Keratinocyte (primary cell): ENCODE results near the gene COL20A1. TPM values are rescaled to one million over a fixed set of nuclear protein-coding genes. Genes with fewer than 3 reads are reported as not detected.

ENCODE experiments used
- DNase-seq: peaks from one replicate; pipeline ENCODE4 v3.0.0-alpha.2; 2011; ENCODE audit warnings: low read depth, missing footprints, low spot score
- FAIRE-seq: peaks from 2 replicates; lab custom pipeline; 2011; peaks lifted over from hg19 to GRCh38; lab: Jason Lieb, UNC
- H2AFZ ChIP-seq: 2 replicates; pipeline ENCODE4 v1.6.0; 2012; ENCODE audit warnings: low read length, control low read depth, inconsistent platforms; ENCODE audit not compliant: control insufficient read depth
- H3K27ac ChIP-seq: 2 replicates; pipeline ENCODE4 v1.5.1; 2011; ENCODE audit warnings: low read length; ENCODE audit not compliant: control insufficient read depth, insufficient read depth
- H3K27me3 ChIP-seq: 3 replicates; pipeline ENCODE4 v1.6.0; 2011; ENCODE audit warnings: low read length; ENCODE audit not compliant: control insufficient read depth, insufficient read depth; ENCODE audit errors: extremely low read depth
- H3K36me3 ChIP-seq, 2 experiments: 2 replicates in 1 of 2; 3 replicates in 1 of 2; pipeline ENCODE4 v1.5.1; 2011; ENCODE audit warnings: low read length in 2 of 2, mild to moderate bottlenecking in 1 of 2; ENCODE audit not compliant: control insufficient read depth in 2 of 2, insufficient read depth in 2 of 2; ENCODE audit errors: extremely low read depth in 1 of 2
- H3K4me1 ChIP-seq: 3 replicates; pipeline ENCODE4 v1.5.1; 2011; ENCODE audit warnings: low read length; ENCODE audit not compliant: control insufficient read depth, insufficient read depth; ENCODE audit errors: extremely low read depth
- H3K4me2 ChIP-seq: 3 replicates; pipeline ENCODE4 v1.6.0; 2011; ENCODE audit warnings: low read depth, low read length; ENCODE audit not compliant: control insufficient read depth, insufficient read depth; ENCODE audit errors: extremely low read depth
- H3K4me3 ChIP-seq, 3 experiments: fragments of 200-600 bp in 1 of 3; sonication (generic) in 1 of 3; 2 replicates in 2 of 3; 3 replicates in 1 of 3; pipeline ENCODE4 v1.5.1; 2011 to 2016; ENCODE audit warnings: low read length in 3 of 3, mild to moderate bottlenecking in 3 of 3, control low read depth in 2 of 3, inconsistent platforms in 1 of 3, low read depth in 1 of 3, mixed read lengths in 1 of 3, mixed run types in 1 of 3, moderate library complexity in 1 of 3; ENCODE audit not compliant: control insufficient read depth in 2 of 3, insufficient read depth in 2 of 3; ENCODE audit errors: extremely low read depth in 1 of 3
- H3K79me2 ChIP-seq: 2 replicates; pipeline ENCODE4 v1.6.0; 2012; ENCODE audit warnings: low read length; ENCODE audit not compliant: control insufficient read depth, insufficient read depth
- H3K9ac ChIP-seq: 3 replicates; pipeline ENCODE4 v1.6.0; 2011; ENCODE audit warnings: low read length; ENCODE audit not compliant: control insufficient read depth, insufficient read depth; ENCODE audit errors: extremely low read depth
- H3K9me1 ChIP-seq: 3 replicates; pipeline ENCODE4 v1.6.0; 2011; ENCODE audit warnings: low read length; ENCODE audit not compliant: control insufficient read depth, insufficient read depth; ENCODE audit errors: extremely low read depth
- H3K9me3 ChIP-seq: 2 replicates; pipeline ENCODE4 v1.5.1; 2012; ENCODE audit warnings: low read depth, low read length; ENCODE audit not compliant: control insufficient read depth
- H4K20me1 ChIP-seq: 3 replicates; pipeline ENCODE4 v1.6.0; 2011; ENCODE audit warnings: low read length; ENCODE audit not compliant: control insufficient read depth, insufficient read depth; ENCODE audit errors: extremely low read depth
- CTCF ChIP-seq, 3 experiments: IDR thresholded peaks in 1 of 3; conservative IDR thresholded peaks in 1 of 3; optimal IDR thresholded peaks in 1 of 3; 2 replicates in 2 of 3; 3 replicates in 1 of 3; pipeline versions ENCODE3 to v1.5.1; 2011; ENCODE audit warnings: low read length in 3 of 3, mild to moderate bottlenecking in 3 of 3, moderate library complexity in 2 of 3, control low read depth in 1 of 3, inconsistent platforms in 1 of 3; ENCODE audit not compliant: insufficient read depth in 2 of 3; ENCODE audit errors: extremely low read depth in 1 of 3
- EZH2 ChIP-seq: IDR thresholded peaks from one replicate; pipeline ENCODE4 v1.6.1; 2012; ENCODE audit warnings: inconsistent platforms, mild to moderate bottlenecking, low read length, moderate library complexity
- dilution Hi-C: fragments of 300-500 bp; cut with MboI; formaldehyde crosslinking; loops from one replicate; pipeline ENCODE4 v1.7.0; 2020; ENCODE audit warnings: low sequenced_read_pairs; ENCODE audit not compliant: extremely low pct_ligation_motif_present
- polyA plus RNA-seq, 5 experiments: library from polyadenylated mRNA; depleted of rRNA in 3 of 5; stranded (reverse) in 3 of 5; stranded (forward) in 1 of 5; unstranded in 1 of 5; fragments of >200 nt; gene quantifications; 1 replicate in 1 of 5; 2 replicates in 3 of 5; 3 replicates in 1 of 5; pipeline versions ENCODE4 v1.2.1 to v1.2.3, GENCODE V29; 2011 to 2012; ENCODE audit warnings: missing spikeins in 2 of 5, low read depth in 1 of 5, low replicate concordance in 1 of 5

COL20A1 gene
- polyA plus RNA-seq, 1 donor (not counting 4 experiments of a cell fraction or from before 2014, with no cell fraction given), result not detected

GRCh38 chr20:63320616-63321147 lies 27.7 kb downstream of the COL20A1 start:
- H3K4me1 ChIP-seq, result no peaks in the 10 kb centered on the region
- dilution Hi-C loops, result no loop called here
- no peak overlapping the region for H2AFZ ChIP-seq
- H4K20me1 ChIP-seq, result no peaks in the 10 kb centered on the region
- H3K27ac ChIP-seq, result no peak overlapping the region
- H3K9me3 ChIP-seq, result no peaks in the 10 kb centered on the region
- H3K4me3 ChIP-seq, result no peak overlapping the region
- H3K79me2 ChIP-seq, result no peaks in the 10 kb centered on the region
- no peak for TF ChIP-seq CTCF (optimal IDR thresholded peaks at IDR 0.05 in 1 of 3, IDR thresholded peaks at IDR 0.05 in 1 of 3, conservative IDR thresholded peaks at IDR 0.05 in 1 of 3; ENCODE audit: extremely low read depth in 1 of 3, insufficient read depth in 2 of 3, low read length in 3 of 3)
- no peak for DNase-seq
- no peak overlapping the region for H3K4me2 ChIP-seq
- H3K27me3 ChIP-seq, result peaks cover 22% of the 10 kb centered on the region
- H3K9me1 ChIP-seq, result no peaks in the 10 kb centered on the region
- no peaks in the 10 kb centered on the region for H3K36me3 ChIP-seq
- no peak overlapping the region for H3K9ac ChIP-seq
- no peak for FAIRE-seq

GRCh38 chr20:63321148-63321831 lies 28.3 kb downstream of the COL20A1 start:
- DNase-seq, result no peak
- TF ChIP-seq CTCF (optimal IDR thresholded peaks at IDR 0.05 in 1 of 3, IDR thresholded peaks at IDR 0.05 in 1 of 3, conservative IDR thresholded peaks at IDR 0.05 in 1 of 3; ENCODE audit: extremely low read depth in 1 of 3, insufficient read depth in 2 of 3, low read length in 3 of 3) (no peak), EZH2 (no peak)
- Histone ChIP-seq H3K9me1 (no peaks in the 10 kb centered on the region), H3K4me1 (no peaks in the 10 kb centered on the region), H3K4me2 (no peak overlapping the region), H3K9ac (no peak overlapping the region), H2AFZ (no peak overlapping the region), H3K27ac (no peak overlapping the region), H4K20me1 (no peaks in the 10 kb centered on the region), H3K9me3 (no peaks in the 10 kb centered on the region), H3K36me3 (no peaks in the 10 kb centered on the region), H3K4me3 (no peak overlapping the region), H3K79me2 (no peaks in the 10 kb centered on the region), H3K27me3 (peaks cover 22% of the 10 kb centered on the region)
- FAIRE-seq, result no peak
- dilution Hi-C loops, result no loop called here
